NCI-H2196 treated with DMSO at 0.1 percent for 48 hours (cell line): ENCODE data around the gene CYBC1.

ENCODE experiments used
- DNase-seq: peaks from one replicate; lab custom pipeline; 2025; ENCODE audit not compliant: unreplicated experiment; lab: John Stamatoyannopoulos, UW

CYBC1 gene

DNA sequence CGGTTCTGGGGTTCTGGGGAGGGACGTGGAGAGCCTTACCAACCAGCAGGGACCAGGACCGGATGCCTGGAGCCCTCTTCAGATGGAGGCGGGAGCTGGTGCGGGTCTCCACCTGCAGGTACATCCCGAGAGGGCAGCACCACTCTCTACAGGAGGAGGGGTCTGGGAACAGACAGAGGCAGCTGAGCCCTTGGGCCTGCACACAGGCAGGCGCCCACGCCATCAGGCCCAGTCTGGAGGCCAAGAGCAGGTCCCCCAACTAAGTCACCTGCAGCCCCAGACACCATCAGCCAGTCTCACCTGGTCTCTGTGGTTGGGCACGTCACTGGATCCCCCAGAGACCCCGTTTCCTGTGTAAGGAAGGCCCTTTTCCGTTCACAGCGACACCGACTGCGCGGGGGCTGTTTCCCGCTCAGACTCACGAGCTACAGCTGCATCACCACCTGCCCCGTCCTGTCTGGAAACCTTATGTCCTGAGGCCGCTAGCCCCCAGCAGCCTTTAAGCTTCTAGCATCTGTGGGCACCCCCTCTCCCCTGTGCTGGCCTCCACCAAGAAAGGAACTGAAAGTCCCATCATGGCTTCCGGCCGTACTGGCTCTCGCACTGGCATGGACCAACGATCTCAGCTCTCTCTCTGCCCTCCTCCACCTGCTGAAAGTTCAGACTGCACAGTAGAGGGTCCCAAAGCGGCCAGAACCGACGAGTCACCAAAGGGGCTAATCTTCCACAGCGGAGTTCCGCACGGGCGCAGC lies 1.2 kb downstream of the CYBC1 start:
- no peak for DNase-seq

DNA sequence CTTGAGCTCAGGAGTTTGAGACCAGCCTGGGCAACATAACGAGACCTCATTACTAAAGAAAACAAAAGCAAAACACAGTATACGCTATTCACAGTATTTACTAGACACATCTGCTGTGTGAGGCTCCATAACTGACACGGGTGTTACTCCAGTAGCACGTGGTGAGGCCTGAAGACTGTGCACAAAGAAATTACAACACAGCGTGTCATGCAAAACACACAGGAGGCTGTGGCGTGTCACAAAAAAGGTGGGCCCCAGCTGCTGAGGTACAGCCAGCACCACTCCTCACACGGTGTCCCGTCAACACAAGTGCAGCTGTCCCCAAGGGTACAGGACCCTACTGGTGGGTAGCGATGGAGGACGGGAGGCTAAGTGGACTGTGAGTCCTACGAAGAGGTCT lies 2.7 kb downstream of the CYBC1 start:
- DNase-seq, result no peak

DNA sequence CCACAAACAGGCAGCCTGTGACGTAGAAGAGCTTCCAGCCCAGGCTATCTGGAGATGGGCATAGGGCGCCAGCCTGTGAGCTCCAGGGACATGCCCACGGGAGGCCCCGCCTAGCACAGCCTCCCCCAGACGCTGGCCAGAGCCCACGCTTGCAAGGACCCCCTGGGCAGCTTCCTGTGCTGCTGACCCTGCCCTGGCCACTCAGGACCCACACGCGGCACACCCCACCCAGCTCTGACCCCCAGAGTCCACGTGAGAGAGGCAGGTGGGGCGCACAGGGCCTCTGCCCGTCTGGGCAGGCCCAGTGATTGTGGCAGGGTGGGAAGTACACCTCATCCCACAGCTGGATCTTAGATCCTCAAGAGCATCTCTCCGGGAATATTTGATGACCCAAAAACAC lies 3.9 kb downstream of the CYBC1 start:
- no peak for DNase-seq

DNA sequence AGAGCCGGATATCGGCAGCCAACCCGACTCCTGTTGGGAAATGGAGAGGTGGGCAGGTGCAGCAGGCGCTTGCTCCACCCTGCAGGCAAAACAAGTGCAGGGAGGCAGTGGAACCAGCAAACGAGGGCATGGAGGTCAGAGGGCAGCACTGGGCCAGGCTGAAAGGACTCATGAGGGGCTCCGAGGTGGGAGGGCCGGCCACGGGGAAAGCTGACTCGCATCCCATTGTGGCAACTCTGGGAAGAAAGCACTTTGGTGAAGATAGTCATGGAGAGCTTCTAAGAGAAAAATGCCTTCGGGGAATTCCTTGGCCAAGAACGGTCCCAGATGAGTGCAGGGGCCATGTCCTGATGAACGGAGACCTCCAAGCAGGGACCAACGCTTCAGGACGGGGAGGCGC lies 4.4 kb downstream of the CYBC1 start:
- no peak for DNase-seq

DNA sequence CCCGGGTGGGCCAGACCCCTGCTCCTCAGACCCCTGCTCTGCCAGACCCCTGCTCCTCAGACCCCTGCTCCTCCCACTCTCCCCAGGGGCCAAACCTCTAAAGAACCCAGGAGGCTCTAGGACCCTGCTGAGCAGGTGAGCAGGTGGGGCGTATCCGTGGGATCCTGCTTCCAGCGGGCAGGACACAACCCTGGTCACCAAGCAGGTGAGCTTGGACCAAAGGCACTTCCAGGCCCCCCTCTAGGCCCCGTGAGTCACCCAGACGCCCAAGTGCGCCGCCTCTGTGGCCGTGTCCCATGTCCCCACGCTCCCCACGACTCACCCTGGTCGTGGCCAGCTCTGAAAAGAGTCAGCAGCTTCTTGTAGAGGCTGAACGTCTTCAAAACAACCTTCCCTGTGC lies 5.0 kb downstream of the CYBC1 start:
- no peak for DNase-seq

DNA sequence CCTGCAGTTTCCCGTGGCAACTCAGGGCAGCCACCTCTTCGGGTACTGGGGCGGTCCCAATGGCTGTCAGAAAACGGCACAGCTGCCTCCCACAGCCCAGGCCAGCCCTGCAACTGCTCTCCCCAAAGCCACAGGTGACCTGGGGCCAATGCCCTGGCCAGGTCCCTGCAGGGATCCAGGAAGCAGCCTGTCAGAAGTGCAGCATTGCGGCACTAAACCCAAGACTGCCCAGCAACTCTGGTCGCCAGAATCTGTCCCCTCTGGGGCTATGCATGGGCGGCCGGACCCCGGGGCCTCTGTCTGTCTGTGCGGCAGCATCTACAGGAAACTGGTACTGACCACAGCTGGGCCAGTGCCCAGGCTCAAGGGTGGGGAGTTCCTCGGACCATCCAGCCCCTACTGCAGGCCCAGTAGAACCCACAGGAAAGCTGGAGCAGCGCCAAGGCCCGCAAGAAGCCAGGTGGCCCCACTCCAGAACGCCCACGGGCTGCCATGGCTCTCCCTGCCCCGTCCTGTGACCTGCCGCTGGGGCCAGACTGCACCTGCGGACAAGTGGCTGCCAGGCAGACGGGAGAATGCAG lies 5.5 kb downstream of the CYBC1 start:
- no peak for DNase-seq

DNA sequence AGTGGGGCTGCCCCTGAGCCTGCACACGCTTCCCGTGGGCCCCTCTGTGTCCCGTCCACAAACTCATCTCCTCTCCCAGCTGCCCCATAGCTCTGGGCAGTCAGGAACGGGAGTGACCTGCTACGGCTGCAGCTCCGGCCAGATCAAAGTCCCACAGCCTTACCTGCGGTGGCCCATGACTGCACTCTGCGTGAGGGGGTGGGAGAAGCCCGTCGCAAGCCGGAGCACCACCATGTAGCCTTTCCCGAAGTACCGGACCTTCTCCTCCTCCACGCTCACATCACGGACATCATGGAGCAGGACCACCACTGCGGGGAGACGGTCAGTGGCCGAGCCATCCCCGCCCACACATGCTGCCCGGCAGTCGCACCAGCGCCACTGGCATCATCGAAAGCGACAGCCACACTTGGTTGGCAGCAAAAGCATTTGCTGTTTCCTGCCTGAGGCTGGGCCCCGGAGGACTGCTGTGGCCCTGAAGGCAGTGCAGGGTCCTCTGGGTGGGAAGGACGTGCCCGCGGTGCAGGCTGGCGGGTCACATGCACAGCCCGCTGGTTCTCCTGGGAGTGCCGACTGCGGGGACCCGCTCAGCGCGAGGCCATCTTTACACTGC lies 6.2 kb downstream of the CYBC1 start:
- no peak for DNase-seq

DNA sequence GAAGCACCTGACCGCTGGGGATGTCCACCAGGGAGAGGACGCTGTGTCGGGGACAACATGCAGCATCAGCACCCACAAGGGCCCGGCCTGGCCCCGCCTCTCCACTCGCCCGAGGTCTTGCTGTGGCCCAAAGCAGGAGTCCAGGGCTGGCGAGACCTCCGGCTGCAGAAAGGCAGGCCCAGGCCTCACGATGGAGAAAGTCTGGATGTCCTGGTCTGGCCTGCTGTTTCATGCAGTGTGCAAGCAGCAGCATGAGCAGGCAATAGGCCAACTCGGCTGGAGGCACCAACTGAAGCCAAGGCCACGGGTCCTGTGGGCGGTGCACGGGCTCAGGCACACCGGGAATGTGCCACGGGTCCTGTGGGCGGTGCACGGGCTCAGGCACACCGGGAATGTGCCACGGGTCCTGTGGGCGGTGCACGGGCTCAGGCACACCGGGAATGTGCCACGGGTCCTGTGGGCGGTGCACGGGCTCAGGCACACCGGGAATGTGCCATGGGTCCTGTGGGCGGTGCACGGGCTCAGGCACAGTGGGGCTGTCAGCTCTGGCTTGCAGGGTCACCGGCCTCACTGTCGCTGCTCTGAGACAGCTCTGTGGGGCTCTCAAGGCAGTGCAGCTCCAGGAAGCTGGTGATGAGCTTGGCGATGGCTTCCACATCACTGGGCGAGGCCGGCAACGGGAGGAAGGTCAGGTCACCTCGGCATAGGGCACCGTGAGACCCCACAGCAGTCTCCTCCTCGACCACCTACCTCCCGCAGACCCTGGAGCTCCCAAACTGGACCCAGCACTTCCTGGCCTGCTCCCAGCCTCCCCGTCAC lies 6.9 kb downstream of the CYBC1 start:
- DNase-seq, result no peak

DNA sequence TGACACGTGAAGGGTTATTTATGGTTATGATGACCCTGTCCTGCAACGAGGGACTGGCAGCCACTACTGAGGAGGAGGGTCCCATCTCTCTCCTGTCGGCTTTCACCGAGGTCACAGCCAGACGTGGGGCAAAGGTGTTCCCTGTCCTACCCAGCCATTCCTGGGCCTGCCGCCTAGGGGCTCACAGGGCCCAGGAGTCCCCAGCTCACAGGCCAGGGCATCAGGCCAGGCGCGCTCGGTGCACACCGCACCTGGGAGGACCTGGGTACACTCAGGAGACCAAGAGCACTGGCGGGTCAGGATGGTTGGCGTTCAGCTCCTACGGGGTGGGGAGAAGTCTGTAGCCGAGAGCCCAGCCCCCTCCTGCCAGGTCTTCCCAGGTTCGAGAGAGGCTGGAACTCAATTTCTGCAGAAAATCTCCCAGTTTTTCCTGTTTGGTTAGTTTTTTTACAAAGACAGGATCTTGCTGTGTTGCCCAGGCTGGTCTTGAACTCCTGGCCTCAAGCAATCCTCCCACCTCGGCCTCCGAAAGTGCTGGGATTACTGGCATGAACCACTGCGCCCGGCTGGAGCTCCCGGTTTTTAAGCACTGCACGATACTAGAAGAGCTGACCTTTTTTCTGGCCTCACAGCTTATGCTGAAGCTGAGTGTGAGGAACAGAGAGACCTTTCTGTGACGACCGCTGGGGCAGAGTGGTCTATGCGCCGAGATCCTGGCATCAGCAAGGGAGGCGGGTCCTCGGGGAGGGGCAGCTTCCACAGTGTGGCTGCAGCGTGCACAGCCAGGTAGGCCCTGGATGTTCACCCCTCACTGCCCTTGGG lies 7.7 kb downstream of the CYBC1 start:
- DNase-seq, result no peak

DNA sequence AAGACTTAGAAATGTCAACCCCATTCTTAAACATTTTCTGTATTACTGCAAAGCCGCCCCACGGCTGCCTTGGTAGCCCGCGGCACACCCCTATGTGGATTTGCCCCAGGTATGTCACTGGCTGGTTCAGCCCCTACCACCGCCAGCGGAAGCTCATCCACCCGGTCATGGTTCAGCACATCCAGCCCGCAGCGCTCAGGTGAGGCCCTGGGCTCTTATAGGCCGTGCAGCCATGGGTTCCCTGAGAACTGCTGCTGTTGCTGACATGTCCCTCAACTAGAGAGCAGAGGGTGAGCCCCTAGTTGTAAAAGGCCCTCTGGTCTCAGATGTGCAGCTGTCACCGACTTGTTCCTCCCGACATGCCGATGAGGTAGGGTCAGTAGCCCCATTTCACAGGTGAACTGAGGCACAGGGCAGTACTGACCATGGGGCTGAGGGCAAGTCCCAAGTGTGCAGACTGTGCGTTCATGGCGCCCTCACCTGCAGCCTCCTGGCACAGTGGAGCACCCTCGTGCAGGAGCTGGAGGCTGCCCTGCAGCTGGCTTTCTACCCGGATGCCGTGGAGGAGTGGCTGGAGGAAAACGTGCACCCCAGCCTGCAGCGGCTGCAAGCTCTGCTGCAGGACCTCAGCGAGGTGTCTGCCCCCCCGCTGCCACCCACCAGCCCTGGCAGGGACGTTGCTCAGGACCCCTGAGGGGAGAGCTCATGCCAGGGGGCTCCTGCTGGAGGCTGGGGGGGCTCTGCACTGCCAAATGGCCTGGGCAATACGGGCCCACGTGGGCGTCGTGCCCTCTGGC lies 8.7 kb downstream of the CYBC1 start:
- DNase-seq, result no peak

DNA sequence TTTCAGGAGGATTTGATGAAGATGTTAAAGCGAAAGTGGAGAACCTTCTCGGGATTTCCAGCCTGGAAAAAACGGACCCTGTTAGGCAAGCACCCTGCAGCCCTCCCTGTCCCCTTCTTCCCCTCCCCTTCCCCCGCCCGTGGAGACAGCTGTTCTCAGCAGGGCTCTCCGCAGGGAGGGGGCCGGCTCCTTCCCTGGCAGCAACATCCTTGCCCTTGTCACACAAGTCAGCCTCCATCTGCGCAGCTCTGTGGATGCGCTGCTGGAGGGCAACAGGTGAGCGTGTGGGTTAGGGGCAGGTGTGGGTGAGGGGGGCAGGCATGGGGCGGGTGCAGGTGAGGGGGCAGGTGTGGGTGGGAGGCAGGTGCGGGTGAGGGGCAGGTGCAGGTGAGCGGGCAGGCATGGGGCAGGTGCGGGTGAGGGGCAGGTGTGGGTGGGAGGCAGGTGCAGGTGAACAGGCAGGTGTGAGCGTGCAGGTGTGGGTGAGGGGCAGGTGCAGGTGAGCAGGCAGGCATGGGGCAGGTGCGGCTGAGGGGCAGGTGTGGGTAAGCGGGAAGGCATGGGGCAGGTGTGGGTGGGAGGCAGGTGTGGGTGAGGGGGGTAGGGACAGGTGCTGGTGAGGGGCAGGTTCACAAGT lies 9.4 kb downstream of the CYBC1 start:
- DNase-seq, result no peak

DNA sequence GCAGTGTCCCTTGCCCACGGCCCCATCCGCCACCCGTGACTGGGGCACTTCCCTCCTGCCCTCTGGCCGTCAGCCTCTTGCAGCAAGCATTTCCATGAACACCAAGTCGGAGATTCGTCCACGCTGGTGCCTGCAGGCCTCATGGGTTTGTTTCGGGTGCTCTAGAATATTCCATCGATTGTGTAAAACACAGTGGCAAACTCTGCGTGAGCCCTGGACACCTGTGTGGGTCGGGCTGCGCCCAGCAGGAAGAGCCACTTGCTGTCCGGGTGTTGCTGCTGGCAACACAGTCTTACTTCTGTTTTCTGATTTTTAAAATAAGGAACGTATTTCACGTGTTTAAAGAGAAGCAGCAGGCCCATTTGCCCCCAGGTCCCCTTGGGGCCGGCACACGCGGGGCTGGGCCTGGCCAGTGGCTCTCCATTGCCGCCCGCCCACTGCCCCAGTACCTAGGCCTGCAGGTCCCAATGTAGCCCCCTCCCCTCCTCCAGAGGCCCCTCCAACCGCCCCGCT lies 10.0 kb downstream of the CYBC1 start:
- no peak for DNase-seq

DNA sequence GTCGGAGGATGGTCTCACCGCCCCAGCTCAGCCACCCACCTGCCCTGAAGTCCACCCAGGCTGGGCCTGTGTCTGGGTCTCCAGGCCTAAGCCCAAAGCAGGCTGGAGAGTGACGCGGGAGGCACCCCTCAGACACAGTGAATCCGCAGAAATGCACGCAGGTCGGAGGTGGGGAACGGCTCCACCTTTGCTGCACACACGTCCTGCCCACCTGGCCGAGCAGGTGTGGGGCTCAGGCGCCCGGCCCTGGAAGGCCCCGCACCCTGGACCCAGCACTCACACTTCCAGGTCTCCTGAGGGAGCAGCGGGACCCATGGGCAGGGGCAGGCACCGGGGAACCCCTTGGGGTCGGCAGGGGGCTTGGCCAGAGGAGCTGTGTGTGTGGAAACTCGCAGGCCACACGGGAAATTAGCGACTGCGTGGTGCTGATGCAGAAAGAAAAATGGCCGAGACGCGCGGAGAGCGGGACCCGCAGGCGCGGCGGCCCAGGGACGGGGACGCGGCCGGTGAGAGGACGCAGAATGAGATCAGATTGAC lies 10.7 kb downstream of the CYBC1 start:
- no peak for DNase-seq

DNA sequence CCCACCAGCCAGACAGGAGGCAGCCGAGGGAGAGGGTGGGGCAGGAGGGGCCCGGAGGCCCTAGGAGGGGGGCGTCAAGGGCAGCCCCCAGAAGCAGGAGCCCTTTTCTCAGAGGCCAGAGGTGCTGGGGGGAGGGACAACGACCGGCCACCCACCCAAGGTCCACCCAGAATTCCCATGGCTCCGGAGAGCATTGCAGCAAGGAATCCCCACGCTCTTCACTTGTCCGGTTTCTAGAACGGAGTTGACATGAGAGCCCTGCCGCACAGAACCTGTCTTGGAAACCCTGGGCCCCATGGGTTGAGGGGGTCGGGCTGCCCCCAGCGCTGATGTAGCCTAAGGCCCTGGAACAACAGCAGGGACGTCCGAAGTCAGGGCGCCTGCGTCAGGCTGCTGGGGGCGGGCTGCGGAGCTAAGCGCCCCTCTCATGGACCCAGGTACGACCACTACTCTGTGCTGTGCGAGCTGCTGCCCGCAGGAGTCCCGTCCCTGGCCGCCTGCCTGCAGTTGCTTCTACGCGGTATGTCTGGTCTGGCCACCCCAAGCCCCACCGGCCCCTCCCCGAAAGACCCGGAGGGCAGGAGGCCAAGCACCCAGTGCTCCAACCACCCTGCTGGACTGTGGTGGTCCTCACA lies 11.2 kb downstream of the CYBC1 start:
- DNase-seq, result no peak

DNA sequence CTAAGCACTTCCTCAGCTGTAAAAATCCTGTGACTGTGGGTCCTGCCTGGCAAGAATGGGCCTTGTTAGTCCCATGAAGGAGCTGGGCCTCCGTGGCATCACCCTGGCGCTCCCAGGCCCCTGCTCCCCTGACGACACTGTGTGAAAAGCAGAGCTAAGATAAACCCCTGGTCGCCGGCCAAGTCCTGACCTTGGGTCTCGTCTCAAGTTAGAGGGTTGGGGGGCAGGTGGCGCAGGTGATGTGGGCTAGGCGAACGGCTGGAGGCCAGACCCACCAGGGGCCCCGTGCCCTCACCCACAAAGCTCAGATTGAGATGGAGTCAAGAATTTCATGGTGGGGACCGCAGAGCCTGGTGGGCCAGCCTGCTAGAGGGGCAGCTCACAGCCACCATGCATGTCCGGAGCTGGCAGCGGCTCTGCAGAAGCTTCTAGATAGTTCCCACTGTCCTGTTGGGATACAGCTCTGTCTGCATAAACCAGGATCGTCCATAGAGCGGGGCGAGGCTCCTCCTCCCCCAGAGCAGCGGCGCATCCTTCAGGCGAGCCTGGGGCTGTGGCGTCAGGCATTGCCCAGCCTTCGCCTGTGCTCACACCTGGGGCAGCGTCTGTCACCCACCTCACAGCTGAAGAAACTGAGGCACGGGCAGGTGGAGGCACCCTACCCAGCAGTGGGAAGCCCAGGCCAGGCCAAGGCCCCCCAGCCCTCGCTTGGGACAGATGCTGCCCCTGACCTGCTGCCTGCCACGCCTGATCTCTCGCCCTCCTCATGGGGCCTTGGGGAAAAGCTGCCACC lies 12.0 kb downstream of the CYBC1 start:
- DNase-seq, result no peak

DNA sequence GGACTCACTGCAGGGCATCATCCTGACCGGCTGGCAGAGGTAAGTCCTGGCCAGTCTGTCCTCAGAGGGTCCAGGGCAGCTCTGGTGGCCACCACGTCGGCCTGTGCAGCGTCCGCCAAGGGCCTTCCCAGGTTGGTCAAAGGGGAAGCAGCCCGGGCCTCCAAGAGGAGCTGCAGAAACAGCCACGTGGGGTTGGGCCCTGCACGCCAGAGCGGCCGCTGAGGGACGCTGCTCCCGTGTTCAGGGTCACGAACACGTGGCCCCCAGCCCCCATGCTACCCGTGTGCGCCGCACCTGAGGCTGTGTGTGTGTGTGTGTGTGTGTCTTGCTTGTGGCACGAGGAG lies 13.3 kb downstream of the CYBC1 start:
- DNase-seq, result no peak

DNA sequence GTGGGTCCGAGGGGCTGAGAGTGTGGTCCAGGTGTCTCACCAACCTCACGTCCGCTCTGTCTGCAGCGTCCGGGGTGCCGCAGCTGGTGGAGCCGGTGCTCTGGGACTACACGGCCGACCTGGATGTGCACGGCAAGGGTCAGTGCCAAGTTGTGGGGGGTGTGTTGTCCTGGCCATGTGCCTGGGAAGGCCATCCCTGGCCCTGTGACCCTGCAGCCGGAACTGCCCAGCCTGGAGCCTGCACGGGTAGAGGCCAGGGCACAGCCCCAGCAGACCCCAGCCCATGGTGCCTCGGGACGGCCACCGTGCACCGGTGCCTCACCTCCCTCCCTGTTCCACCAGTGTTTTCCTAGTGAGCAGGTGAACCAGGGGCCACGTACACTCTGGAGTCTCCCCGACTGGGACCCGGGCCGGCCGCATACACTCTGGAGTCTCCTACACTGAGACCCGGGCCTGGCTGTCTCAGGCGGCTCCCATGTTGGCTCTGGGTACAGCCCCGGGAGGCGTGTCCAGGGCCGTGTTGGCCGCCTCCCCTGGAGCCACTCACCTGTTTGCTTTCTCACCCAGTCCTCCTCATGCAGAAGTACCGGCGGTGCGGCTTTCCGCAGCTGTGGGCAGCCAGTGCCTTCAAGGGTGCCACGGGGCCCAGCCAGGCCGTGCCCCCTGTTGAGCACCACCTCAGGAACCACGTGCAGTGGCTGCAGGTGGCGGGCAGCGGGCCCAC lies 13.8 kb downstream of the CYBC1 start:
- DNase-seq, result no peak
